Measurements from ENCODE around the gene FOXL2NB. TPM values are rescaled to one million over a fixed set of nuclear protein-coding genes. Genes with fewer than 3 reads are reported as not detected.
A peak's percentile ranks its signal among the peaks of the same experiment; 100 is the strongest.

Gene FOXL2NB
- total and polyA plus RNA-seq, 2 of the 13 experiments (the other 11 are each of a cell fraction or from before 2014, with no cell fraction given): not detected

DNA sequence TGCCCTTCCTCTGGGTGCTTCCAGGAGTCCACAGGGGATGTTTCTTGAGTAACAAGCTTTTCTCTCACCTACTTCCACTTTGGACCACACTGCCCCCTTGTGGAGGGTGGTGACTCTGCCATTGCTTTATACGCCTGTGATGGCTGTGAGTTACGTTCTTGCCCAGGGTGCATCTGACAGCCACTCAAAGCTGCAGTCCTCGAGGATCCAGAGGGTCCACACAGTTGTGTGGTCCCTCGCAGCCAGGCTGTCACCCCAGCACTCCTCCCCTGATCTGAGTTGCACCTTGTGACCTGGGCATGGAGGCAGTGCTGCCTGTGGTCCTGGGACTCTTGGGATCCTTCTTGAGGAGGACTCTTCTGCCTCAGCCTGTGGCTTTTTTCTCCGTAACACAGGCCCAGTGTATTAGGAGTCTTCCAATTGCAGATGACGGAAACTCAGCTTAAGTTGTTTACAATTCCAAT lies 23.5 kb upstream of the FOXL2NB start (continued):
- TF ChIP-seq SMC3 (IDR thresholded peaks at IDR 0.05; ENCODE audit: low read length): peak; percentile 87
- TF ChIP-seq TMF1 (CRISPR knock-in tag; IDR thresholded peaks at IDR 0.05; ENCODE audit: low read depth): no peak
- no peak for TF ChIP-seq SAFB2 (CRISPR knock-in tag; IDR thresholded peaks at IDR 0.05; ENCODE audit: borderline replicate concordance, low read depth)
- no peak for TF ChIP-seq RBM22 (optimal IDR thresholded peaks at IDR 0.05; ENCODE audit: low read length)
- no peak for TF ChIP-seq SCMH1 (CRISPR knock-in tag; IDR thresholded peaks at IDR 0.05; ENCODE audit: borderline replicate concordance)
- TF ChIP-seq CHD2 (IDR thresholded peaks at IDR 0.05; ENCODE audit: low read depth, low read length): no peak
- TF ChIP-seq, protein P1, sequence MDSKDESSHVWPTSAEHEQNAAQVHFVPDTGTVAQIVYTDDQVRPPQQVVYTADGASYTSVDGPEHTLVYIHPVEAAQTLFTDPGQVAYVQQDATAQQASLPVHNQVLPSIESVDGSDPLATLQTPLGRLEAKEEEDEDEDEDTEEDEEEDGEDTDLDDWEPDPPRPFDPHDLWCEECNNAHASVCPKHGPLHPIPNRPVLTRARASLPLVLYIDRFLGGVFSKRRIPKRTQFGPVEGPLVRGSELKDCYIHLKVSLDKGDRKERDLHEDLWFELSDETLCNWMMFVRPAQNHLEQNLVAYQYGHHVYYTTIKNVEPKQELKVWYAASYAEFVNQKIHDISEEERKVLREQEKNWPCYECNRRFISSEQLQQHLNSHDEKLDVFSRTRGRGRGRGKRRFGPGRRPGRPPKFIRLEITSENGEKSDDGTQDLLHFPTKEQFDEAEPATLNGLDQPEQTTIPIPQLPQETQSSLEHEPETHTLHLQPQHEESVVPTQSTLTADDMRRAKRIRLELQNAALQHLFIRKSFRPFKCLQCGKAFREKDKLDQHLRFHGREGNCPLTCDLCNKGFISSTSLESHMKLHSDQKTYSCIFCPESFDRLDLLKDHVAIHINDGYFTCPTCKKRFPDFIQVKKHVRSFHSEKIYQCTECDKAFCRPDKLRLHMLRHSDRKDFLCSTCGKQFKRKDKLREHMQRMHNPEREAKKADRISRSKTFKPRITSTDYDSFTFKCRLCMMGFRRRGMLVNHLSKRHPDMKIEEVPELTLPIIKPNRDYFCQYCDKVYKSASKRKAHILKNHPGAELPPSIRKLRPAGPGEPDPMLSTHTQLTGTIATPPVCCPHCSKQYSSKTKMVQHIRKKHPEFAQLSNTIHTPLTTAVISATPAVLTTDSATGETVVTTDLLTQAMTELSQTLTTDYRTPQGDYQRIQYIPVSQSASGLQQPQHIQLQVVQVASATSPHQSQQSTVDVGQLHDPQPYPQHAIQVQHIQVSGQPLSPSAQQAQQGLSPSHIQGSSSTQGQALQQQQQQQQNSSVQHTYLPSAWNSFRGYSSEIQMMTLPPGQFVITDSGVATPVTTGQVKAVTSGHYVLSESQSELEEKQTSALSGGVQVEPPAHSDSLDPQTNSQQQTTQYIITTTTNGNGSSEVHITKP (CRISPR knock-in tag; IDR thresholded peaks at IDR 0.05; ENCODE audit: low read depth): 0 out of 2 replicates have a peak, but pooled peaks have one; percentile 43
- TF ChIP-seq ZNF331 (CRISPR knock-in tag; IDR thresholded peaks at IDR 0.05): 0 out of 2 replicates have a peak, but pooled peaks have one; percentile 41
- TF ChIP-seq ZNF788 (CRISPR knock-in tag; IDR thresholded peaks at IDR 0.05; ENCODE audit: borderline replicate concordance): no peak
- TF ChIP-seq POLR2AphosphoS5 (IDR thresholded peaks at IDR 0.05; ENCODE audit: low read depth, low read length): no peak
- no peak for TF ChIP-seq CAMTA2 (CRISPR knock-in tag; IDR thresholded peaks at IDR 0.05; ENCODE audit: borderline replicate concordance)
- 0 out of 2 replicates have a peak, but pooled peaks have one; percentile 45 for TF ChIP-seq ZNF614 (CRISPR knock-in tag; IDR thresholded peaks at IDR 0.05; ENCODE audit: borderline replicate concordance)
- TF ChIP-seq THAP11 (CRISPR knock-in tag; IDR thresholded peaks at IDR 0.05): 0 out of 2 replicates have a peak, but pooled peaks have one; percentile 20
- TF ChIP-seq RELA (CRISPR knock-in tag; IDR thresholded peaks at IDR 0.05): 0 out of 2 replicates have a peak, but pooled peaks have one; percentile 71
- TF ChIP-seq CBX5 (CRISPR knock-in tag; IDR thresholded peaks at IDR 0.05; ENCODE audit: borderline replicate concordance): 0 out of 2 replicates have a peak, but pooled peaks have one; percentile 32
- TF ChIP-seq TGIF2 (CRISPR knock-in tag; IDR thresholded peaks at IDR 0.05): 0 out of 2 replicates have a peak, but pooled peaks have one; percentile 56
- TF ChIP-seq, protein P2, sequence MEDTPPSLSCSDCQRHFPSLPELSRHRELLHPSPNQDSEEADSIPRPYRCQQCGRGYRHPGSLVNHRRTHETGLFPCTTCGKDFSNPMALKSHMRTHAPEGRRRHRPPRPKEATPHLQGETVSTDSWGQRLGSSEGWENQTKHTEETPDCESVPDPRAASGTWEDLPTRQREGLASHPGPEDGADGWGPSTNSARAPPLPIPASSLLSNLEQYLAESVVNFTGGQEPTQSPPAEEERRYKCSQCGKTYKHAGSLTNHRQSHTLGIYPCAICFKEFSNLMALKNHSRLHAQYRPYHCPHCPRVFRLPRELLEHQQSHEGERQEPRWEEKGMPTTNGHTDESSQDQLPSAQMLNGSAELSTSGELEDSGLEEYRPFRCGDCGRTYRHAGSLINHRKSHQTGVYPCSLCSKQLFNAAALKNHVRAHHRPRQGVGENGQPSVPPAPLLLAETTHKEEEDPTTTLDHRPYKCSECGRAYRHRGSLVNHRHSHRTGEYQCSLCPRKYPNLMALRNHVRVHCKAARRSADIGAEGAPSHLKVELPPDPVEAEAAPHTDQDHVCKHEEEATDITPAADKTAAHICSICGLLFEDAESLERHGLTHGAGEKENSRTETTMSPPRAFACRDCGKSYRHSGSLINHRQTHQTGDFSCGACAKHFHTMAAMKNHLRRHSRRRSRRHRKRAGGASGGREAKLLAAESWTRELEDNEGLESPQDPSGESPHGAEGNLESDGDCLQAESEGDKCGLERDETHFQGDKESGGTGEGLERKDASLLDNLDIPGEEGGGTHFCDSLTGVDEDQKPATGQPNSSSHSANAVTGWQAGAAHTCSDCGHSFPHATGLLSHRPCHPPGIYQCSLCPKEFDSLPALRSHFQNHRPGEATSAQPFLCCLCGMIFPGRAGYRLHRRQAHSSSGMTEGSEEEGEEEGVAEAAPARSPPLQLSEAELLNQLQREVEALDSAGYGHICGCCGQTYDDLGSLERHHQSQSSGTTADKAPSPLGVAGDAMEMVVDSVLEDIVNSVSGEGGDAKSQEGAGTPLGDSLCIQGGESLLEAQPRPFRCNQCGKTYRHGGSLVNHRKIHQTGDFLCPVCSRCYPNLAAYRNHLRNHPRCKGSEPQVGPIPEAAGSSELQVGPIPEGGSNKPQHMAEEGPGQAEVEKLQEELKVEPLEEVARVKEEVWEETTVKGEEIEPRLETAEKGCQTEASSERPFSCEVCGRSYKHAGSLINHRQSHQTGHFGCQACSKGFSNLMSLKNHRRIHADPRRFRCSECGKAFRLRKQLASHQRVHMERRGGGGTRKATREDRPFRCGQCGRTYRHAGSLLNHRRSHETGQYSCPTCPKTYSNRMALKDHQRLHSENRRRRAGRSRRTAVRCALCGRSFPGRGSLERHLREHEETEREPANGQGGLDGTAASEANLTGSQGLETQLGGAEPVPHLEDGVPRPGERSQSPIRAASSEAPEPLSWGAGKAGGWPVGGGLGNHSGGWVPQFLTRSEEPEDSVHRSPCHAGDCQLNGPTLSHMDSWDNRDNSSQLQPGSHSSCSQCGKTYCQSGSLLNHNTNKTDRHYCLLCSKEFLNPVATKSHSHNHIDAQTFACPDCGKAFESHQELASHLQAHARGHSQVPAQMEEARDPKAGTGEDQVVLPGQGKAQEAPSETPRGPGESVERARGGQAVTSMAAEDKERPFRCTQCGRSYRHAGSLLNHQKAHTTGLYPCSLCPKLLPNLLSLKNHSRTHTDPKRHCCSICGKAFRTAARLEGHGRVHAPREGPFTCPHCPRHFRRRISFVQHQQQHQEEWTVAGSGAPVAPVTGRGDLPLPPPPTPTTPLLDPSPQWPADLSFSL (CRISPR knock-in tag; IDR thresholded peaks at IDR 0.05): no peak
- TF ChIP-seq, protein P3, sequence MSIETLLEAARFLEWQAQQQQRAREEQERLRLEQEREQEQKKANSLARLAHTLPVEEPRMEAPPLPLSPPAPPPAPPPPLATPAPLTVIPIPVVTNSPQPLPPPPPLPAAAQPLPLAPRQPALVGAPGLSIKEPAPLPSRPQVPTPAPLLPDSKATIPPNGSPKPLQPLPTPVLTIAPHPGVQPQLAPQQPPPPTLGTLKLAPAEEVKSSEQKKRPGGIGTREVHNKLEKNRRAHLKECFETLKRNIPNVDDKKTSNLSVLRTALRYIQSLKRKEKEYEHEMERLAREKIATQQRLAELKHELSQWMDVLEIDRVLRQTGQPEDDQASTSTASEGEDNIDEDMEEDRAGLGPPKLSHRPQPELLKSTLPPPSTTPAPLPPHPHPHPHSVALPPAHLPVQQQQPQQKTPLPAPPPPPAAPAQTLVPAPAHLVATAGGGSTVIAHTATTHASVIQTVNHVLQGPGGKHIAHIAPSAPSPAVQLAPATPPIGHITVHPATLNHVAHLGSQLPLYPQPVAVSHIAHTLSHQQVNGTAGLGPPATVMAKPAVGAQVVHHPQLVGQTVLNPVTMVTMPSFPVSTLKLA (IDR thresholded peaks at IDR 0.05): no peak

Data from HepG2 (cell line).